D721Med (cell line): ENCODE measurements around the gene NRXN2.
"Not testable (repeated sequence)": the region's sequence is repeated elsewhere in the genome, so short reads cannot be mapped to it uniquely, and the experiment has no call there.

Experiments used
- DNase-seq: peaks from one replicate; pipeline ENCODE4 v3.0.0; 2011; ENCODE audit warnings: low spot score; ENCODE audit not compliant: insufficient read length
- FAIRE-seq: peaks from 2 replicates; lab custom pipeline; 2011; peaks lifted over from hg19 to GRCh38; lab: Jason Lieb, UNC
- TF ChIP-seq, protein P1 (sequence below): IDR thresholded peaks from 2 replicates; pipeline ENCODE4 v1.5.1; 2012; ENCODE audit warnings: mild to moderate bottlenecking, control low read depth; ENCODE audit not compliant: insufficient read depth; ENCODE audit errors: missing control alignments

NRXN2 gene

DNA sequence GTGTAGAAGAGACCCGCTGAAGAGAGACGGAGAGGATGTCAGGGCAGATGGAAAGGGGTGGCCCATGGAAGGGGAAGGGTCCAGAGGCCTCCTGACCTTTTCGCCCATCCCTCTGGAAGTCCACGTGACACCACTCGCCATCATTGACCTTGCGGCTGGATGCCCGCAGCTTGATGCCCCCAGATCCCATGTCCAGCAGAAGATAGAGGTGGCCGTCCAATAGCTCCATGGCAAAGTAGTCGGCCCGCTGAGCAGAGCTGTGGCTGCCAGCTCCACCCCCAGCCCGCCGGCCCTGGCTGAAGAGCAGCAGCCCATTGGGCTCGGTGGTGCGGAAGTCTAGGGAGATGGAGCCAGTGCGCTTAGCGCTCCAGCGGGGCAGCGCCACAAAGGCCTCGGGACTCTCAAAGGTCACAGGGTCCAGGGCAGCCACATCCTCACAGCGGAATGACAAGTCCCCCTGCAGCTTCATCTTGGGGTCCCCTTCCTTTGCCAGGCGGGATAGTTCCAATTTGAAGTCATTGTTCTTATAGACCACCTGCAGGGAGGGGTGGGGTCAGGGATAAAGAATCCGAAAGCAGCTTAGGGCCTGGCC is 55.7 kb downstream of the NRXN2 start:
- FAIRE-seq: no peak
- TF ChIP-seq, protein P1, sequence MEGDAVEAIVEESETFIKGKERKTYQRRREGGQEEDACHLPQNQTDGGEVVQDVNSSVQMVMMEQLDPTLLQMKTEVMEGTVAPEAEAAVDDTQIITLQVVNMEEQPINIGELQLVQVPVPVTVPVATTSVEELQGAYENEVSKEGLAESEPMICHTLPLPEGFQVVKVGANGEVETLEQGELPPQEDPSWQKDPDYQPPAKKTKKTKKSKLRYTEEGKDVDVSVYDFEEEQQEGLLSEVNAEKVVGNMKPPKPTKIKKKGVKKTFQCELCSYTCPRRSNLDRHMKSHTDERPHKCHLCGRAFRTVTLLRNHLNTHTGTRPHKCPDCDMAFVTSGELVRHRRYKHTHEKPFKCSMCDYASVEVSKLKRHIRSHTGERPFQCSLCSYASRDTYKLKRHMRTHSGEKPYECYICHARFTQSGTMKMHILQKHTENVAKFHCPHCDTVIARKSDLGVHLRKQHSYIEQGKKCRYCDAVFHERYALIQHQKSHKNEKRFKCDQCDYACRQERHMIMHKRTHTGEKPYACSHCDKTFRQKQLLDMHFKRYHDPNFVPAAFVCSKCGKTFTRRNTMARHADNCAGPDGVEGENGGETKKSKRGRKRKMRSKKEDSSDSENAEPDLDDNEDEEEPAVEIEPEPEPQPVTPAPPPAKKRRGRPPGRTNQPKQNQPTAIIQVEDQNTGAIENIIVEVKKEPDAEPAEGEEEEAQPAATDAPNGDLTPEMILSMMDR: no peak
- no peak for DNase-seq

DNA sequence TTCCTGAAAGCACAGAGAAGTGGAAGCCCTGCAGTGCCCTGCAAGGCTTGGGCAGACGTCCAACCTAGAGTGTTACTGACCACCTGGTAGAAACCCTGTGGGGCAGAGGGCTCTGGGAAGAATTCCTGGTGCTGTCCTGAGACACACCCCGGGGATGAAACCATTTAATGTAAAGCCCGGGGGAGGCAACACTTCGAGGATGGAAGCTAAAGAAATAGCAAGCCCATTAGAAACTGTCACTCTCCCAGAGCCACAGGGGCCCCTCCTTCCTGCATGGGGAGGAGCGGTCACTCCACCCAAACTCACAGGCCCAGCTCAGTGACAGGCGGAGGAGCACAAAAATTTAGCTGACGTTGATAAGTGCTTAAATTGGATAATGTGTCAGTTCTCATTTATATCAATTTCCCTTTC is 57.6 kb downstream of the NRXN2 start:
- DNase-seq (no peak), FAIRE-seq (no peak)

DNA sequence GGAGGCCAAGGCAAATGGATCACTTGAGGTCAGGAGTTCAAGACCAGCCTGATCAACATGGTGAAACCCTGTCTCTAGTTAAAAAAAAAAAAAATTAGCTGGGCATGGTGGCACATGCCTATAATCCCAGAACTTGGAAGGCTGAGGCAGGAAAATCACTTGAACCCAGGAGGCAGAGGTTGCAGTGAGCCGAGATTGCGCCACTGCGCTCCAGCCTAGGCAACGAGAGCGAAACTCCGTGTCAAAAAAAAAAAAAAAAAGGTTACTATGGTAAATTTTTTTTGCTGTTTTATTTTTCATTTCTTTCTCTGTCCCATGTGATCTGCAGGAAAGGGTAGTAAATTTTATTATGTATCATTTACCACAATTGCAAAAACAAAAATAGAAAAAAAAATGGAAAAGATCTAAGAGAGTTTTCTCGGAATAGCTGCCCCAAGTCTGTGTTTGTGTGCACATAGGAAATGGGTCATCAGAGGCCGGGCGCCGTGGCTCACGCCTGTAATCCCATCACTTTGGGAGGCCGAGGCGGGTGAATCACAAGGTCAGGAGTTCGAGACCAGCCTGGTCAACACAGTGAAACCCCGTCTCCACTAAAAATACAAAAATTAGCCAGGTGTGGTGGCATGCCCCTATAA is 58.6 kb downstream of the NRXN2 start:
- not testable (repeated sequence) for FAIRE-seq, DNase-seq

More for the DNA sequence above, 57.6 kb downstream of the NRXN2 start:
- TF ChIP-seq, protein P1: no peak

DNA sequence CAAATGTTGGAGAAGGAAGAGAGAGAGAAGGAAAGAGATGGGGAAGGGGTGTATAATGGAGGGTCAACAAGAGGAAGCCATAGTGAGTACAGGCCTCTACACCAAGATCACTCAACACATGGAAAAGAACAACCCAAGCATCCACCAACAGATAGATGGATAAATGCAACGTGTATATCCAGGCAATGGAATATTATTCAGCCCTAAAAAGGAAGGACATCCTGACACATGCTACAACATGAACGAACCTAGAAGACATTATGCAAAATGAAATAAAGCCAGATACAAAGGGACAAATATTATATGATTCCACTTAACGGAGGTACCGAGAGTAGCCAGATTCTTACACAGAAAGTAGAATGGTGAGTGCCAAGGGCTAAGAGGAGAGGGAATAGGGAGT is 59.3 kb downstream of the NRXN2 start:
- FAIRE-seq (no peak), DNase-seq (no peak)

DNA sequence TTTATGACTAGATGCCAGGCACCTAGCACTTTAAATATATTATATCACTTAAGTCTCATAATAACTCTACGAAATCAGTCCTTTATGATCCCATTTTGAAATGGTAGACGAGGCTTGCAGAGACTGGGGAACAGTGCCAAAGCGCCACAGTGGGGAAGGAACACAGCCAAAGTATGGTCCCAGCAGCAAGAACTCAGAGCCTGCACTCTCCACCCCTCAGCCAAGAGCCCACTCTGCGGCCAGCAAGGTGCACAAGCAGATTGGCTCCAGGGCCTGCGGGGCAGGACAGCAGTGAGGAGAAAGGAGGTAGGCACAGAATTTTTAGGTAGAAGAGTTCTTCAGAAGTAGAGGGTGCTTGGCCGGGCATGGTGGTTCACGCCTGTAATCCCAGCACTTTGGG is 61.4 kb downstream of the NRXN2 start:
- FAIRE-seq (no peak), DNase-seq (no peak)
- TF ChIP-seq, protein P1: no peak

More for the DNA sequence above, 59.3 kb downstream of the NRXN2 start:
- TF ChIP-seq, protein P1: no peak

DNA sequence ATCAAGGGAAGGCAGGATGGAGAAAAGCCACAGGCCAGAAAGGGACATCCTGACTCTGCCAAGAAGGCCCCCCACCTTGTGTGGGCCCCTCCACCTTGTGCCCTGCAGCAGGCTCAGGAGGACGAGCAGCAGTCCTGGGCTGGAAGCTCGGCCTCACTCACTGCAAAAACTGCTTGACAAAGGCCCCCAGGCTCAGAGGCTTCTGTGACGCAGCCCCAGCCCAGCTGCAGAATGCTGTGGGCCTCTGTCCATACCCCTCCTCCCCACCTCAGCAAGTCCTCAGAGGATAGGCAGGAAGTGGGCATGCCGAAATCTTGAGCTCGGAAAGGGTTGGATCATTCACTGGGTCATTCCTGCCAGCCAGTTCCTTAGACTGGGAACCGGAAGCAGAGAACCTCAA is 61.9 kb downstream of the NRXN2 start:
- DNase-seq: no peak
- no peak for FAIRE-seq
- TF ChIP-seq, protein P1: no peak

DNA sequence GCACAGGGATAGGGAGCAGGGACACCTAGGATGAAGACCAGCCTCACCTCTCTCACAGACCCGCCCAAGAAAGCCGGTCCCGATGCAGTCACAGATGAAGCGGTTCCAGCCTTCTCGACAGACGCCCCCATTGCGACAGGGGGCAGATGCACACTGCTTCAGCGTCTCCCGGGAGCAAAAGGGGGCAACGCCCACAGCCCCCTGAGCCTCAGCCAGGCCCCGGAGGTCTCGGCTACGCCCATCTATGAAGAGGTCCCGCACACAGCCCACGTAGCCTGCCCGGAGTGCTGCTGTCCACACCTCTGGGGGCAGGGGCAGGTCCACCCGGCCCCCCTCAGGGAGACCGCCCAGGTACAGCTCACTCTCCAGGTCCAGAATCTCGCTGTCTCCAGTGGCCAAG is 62.3 kb downstream of the NRXN2 start:
- DNase-seq (no peak), FAIRE-seq (no peak)
- TF ChIP-seq, protein P1: no peak
